Limb (tissue), 2 donors: Measurements from ENCODE around the gene LPA.
A peak's percentile ranks its signal among the peaks of the same experiment; 100 is the strongest.
"Not testable (repeated sequence)": the region's sequence is repeated elsewhere in the genome, so short reads cannot be mapped to it uniquely, and the experiment has no call there.

Experiments
- DNase-seq, 2 donors: peaks; one replicate each; pipeline ENCODE4 v3.0.0-alpha.2; 2016; ENCODE audit errors: extremely low spot score in 2 of 2

LPA gene

DNA sequence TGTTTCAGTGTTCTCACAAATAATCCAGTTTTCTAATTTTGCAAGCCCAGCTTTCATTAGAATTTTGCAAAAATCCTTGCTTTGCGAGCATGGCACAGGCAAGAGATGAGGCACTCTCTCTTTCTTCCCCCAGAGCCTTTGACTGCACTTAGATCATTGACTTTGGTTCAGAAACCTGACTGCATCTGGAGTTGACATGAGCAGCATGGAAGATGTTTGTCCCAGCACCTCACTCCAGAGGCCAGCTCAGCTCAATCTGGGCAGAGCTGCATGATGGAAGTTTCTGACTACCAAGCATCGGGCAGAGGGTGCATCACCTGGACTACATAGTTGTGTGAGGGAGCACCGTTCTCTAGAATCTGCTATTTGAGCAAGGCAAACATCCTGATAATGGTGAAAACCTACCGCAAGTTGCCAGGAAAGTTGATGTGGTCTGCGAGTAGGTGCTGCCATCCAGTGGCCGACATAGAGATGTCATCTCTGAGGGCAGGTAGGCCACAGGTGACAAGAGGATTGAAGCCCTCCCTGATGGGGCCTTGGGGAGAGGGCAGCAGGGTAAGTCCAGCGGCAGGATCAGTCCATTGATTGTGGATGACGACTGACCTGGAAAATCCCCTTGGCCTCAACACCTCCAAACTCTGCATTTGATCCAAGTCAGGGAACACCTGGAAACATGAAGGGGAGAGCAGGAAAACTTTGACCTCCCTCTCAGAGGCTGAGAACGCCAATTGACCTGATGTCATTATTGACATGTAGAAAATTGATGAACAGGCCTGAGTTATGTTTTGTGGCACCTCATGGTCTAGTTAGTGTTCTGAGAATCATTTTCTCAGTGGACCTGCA is 3.8 kb upstream of the LPA start:
- no peak for DNase-seq

DNA sequence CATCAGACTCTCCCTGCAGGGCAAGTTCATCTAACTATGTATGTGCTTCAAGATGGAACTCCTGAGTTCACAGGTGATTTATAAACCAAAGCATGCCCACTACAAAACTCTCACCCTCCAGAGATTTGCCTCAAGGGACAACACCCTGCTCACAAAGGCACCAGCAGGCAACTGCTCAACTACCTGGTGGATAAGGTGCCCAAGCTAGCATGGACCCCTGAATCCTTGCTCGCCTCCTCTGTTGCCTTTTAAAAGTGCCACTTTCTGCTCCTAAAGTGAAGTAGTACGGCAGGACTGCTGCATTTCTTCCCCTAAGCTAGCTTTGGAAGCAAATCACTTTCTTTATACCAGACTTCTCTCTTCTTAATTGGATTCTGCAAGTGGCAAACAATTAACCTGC is 1.2 kb downstream of the LPA start:
- no peak for DNase-seq

DNA sequence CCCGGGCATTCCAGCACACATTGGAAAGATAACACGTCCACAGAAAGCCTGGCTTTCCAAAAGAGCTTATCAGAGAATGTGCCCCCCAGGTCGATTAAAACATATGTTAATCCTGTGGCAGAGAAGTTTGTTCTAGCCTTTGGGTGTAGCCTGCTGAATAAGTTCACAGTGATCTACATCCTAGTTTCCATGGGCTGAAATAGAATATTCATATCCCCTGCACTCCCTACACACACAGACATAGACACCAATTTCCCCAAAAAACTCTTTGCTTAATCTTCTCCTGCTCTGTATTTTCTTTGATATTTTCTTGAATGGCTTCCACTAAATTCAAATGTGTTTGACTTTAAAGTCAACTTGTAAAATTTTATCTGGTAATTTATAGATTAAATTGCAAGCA is 1.6 kb downstream of the LPA start:
- no peak for DNase-seq

DNA sequence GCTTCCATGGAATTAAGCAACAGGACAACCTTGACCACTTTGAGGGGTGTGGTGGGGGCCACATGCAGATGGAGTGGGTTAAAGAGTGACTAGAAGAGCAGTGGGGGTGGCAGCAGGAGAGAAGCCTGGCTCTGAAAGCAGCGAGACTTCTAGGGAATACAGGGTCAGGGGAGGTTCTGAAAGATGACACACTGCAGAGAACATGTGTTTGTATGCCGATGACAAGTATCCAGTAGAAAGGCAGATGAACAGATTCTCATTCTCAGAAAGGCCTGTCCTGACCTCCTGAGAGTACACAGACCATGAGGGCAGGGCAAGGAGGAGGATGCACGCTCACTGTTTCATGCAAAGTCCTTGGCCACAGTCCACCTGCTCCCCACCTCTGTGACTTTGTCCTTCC is 2.9 kb downstream of the LPA start:
- no peak for DNase-seq

- no peak for DNase-seq
Measured at GRCh38 chr6:160659562-160659961, 4.5 kb downstream of the LPA start.

DNA sequence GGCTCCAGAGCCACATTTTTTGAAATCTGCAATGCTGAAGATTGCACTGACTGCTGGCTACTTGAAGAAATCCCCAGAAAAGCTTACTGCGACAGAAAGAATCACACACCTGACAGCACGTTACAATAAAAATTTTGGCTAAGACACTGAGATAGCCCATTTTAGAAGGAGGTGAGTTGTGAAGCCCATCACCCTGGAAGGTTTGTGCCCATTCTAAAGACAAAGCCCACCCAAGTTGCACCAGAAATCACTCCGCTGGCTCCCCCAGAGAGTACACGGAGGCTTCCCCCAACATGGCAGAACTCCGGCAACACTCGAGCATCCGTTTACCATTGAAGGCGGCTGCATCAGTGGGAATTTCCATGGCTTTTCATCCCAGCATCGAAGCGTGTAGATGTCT is 29.4 kb downstream of the LPA start:
- DNase-seq, result no peak

- no peak for DNase-seq
Measured at GRCh38 chr6:160595838-160596832, 67.9 kb downstream of the LPA start.

- DNase-seq, result not testable (repeated sequence)
Measured at GRCh38 chr6:160595297-160595696, 68.8 kb downstream of the LPA start.

- DNase-seq, result no peak
Measured at GRCh38 chr6:160586374-160586773, 77.7 kb downstream of the LPA start.

DNA sequence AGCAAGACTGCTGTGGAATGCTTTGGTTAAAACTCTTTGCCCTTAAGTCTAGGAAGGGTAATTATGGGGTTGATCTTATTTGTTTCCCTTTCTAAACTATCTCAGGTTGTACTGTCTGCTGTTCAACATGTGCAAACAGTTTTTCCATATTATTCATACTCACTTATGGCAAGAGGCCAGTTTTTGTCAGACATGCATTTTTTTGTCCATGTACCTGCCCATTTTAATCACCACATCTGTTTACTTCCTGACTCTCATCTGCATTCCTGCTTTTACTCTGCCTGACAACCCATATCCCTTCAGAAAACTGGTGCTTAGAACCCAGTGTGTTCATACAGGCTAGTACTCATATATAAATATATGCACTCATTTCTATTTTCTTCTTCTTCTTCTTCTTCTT is 80.3 kb downstream of the LPA start:
- DNase-seq, result no peak

DNA sequence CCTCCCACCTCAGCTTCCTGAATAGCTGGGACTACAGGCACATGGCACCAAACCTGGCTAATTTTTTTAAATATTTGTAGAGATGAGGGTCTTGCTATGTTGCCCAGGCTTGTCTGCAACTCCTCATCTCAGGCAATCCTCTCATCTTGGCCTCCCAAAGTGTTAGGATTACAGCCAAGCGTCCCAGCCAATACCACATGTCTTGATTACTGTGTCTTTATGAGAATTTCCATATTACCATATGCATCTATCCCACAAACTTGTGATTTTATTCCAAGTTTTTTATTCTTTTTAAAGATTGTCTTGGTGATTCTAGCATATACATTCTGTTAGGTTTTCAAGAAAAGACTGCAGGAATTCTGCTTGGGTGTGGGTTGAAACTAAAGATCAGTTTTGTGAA is 82.7 kb downstream of the LPA start:
- no peak for DNase-seq

DNA sequence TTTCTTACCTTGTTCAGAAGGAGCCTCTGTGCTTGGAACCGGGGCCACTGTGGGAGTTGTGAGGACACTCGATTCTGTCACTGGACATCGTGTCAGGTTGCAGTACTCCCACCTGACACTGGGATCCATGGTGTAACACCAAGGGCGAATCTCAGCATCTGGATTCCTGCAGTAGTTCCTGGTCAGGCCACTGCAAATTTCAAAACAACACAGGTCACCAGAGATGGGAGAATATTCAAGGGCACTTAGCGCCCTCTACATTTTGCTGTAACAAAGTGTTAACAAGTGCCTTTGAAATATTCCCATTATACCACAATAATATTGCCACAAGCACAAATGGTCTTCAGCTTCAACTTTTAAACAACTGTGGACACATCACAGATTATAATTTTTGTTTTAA is 85.6 kb downstream of the LPA start:
- DNase-seq, result not testable (repeated sequence)

- no peak for DNase-seq
Measured at GRCh38 chr6:160573943-160574342, 90.1 kb downstream of the LPA start.

DNA sequence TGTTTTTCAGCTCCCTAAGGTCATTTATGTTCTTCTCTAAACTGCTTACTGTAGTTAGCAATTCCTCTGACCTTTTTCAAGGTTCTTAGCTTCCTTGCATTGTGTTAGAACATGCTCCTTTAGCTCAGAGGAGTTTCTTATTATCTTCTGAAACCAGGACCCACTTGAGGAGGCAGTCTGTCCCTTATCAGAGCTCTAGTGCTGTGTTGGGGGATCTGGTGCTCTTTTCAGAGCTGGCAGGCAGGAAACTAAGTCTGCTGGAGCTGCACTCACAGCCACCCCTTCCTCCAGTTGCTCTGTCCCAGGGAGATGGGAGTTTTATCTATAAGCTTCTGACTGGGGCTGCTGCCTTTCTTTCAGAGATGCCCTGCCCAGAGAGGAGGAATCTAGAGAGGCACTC is 92.9 kb downstream of the LPA start:
- not testable (repeated sequence) for DNase-seq

DNA sequence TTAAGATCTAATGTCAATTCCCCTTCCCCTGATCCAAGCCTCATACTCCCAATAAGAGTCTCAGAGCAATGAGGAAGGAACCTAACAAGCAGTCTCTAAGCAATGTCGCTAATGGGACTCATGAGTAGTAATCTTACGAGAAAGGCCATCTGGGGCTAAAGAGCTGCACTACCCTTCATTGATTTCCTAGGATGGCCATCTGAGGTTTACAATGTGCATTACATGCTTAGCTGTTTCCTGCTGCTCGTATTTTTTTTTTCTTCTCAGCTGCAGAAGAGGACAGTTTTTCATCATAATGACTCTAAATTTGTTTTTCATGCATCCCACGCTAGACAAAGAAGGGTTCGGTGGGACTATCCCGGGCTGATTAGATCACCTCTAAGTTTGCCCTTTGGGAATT is 119.3 kb downstream of the LPA start:
- DNase-seq, result no peak

DNA sequence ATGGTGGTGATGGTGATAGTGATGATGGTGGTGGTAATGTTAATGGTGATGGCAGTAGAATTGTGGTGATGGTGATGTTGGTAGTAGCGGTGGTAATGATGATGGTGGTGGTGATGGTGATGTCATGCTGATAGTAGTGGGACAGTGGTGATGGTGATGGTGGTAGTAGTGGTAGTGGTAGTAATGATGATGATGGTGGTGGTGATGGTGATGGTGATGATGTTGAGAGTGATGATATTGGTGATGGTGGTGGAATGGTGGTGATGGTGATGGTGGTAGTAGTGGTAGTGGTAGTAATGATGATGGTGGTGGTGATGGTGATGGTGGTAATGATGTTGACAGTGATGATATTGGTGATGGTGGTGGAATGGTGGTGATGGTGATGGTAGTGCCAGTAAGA is 128.8 kb downstream of the LPA start:
- DNase-seq, result no peak

- DNase-seq, result peak; percentile 60 to 80
Measured at GRCh38 chr6:160534050-160534696, 129.9 kb downstream of the LPA start.

DNA sequence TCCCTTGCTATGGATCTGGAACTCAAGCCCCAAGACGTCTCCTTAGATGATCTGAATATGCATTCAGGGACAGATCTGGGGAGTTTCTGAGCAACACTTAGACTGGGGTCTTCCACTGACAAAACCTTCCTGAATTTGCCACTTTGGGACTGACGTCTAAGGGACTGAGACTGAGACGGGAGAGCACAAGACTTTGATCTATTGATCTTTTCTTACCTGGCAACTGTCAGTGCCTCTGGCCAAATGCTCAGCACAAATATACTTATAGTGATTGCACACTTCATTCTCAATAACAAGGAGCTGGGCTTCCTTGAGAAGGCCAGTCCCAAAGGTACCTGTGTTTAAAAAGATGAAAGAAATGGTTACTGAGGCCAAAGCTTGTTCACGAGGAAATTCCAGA is 131.8 kb downstream of the LPA start:
- DNase-seq, result no peak

GRCh38 chr6:160531826-160532225 is 132.2 kb downstream of the LPA start:
- no peak for DNase-seq

DNA sequence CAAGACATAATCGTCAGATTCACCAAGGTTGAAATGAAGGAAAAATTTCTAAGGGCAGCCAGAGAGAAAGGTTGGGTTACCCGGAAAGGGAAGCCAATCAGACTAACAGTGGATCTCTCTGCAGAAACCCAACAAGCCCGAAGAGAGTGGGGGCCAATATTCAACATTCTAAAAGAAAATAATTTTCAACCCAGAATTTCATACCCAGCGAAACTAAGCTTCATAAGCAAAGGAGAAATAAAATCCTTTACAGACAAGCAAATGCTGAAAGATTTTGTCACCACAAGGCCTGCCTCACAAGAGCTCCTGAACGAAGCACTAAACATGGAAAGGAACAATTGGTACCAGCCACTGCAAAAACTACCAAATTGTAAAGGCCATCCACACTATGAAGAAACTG is 134.6 kb downstream of the LPA start:
- DNase-seq, result not testable (repeated sequence)

- no peak for DNase-seq
Measured at GRCh38 chr6:160523223-160523622, 140.9 kb downstream of the LPA start.
